HCT116 (cell line): ENCODE measurements around the gene HIVEP3.

Source experiments
- CTCF ChIP-seq, 3 experiments: fragments of 200-600 bp in 1 of 3; sonication (generic) in 1 of 3; IDR thresholded peaks in 2 of 3; conservative IDR thresholded peaks in 1 of 3; 2 replicates each; pipeline ENCODE4 v1.5.1; 2012 to 2017; ENCODE audit warnings: low read depth in 2 of 3, low read length in 2 of 3, antibody characterized with exemption in 1 of 3, borderline replicate concordance in 1 of 3, control low read depth in 1 of 3, mild to moderate bottlenecking in 1 of 3, mixed read lengths in 1 of 3, mixed run types in 1 of 3, moderate library complexity in 1 of 3; ENCODE audit not compliant: insufficient read depth in 1 of 3
- EGR1 ChIP-seq: IDR thresholded peaks from 2 replicates; pipeline ENCODE4 v1.6.1; 2012; ENCODE audit warnings: low read depth
- EZH2 ChIP-seq: fragments of 200-600 bp; sonication (generic); IDR thresholded peaks from 2 replicates; pipeline ENCODE4 v1.6.1; 2017; ENCODE audit warnings: antibody characterized with exemption, mixed run types
- FOSL1 ChIP-seq: IDR thresholded peaks from 2 replicates; pipeline ENCODE4 v1.6.1; 2012; ENCODE audit warnings: low read depth
- MAX ChIP-seq: IDR thresholded peaks from 2 replicates; pipeline ENCODE4 v1.6.1; 2012
- POLR2A ChIP-seq: IDR thresholded peaks from 2 replicates; pipeline ENCODE4 v1.7.0; 2011; ENCODE audit warnings: borderline replicate concordance; ENCODE audit not compliant: insufficient read depth, insufficient read length; ENCODE audit errors: extremely low read depth
- POLR2AphosphoS5 ChIP-seq: IDR thresholded peaks from 2 replicates; pipeline ENCODE4 v1.6.1; 2011; ENCODE audit warnings: mild to moderate bottlenecking, low read depth, low read length, moderate library complexity
- RAD21 ChIP-seq: IDR thresholded peaks from 2 replicates; pipeline ENCODE4 v1.6.1; 2012; ENCODE audit warnings: low read depth, mild to moderate bottlenecking
- REST ChIP-seq: IDR thresholded peaks from 2 replicates; pipeline ENCODE4 v1.6.1; 2012; ENCODE audit warnings: low read depth
- SP1 ChIP-seq: IDR thresholded peaks from 2 replicates; pipeline ENCODE4 v1.6.1; 2012; ENCODE audit warnings: low read depth
- TCF7L2 ChIP-seq: IDR thresholded peaks from 2 replicates; pipeline ENCODE4 v1.7.0; 2011; ENCODE audit warnings: borderline replicate concordance, inconsistent platforms; ENCODE audit not compliant: insufficient read depth, insufficient read length; ENCODE audit errors: extremely low read depth

GRCh38 chr1:41880950-41881885 lies 37.5 kb downstream of the HIVEP3 start:
- TF ChIP-seq SP1: no peak
- no peak for TF ChIP-seq CTCF (IDR thresholded peaks at IDR 0.05 in 2 of 3, conservative IDR thresholded peaks at IDR 0.05 in 1 of 3; ENCODE audit: borderline replicate concordance in 1 of 3, insufficient read depth in 1 of 3, low read depth in 2 of 3, low read length in 2 of 3)
- no peak for TF ChIP-seq POLR2A
- no peak for TF ChIP-seq MAX
- TF ChIP-seq POLR2AphosphoS5: no peak
- TF ChIP-seq EZH2: no peak
- no peak for TF ChIP-seq FOSL1
- no peak for TF ChIP-seq EGR1
- no peak for TF ChIP-seq TCF7L2
- no peak for TF ChIP-seq REST
- TF ChIP-seq RAD21: no peak
